D721Med (cell line): ENCODE data around the gene DCHS1.

Experiments
- DNase-seq: peaks from one replicate; pipeline ENCODE4 v3.0.0; 2011; ENCODE audit warnings: low spot score; ENCODE audit not compliant: insufficient read length
- FAIRE-seq: peaks from 2 replicates; lab custom pipeline; 2011; peaks lifted over from hg19 to GRCh38; lab: Jason Lieb, UNC
- CTCF ChIP-seq: IDR thresholded peaks from 2 replicates; pipeline ENCODE4 v1.5.1; 2012; ENCODE audit warnings: mild to moderate bottlenecking, control low read depth; ENCODE audit not compliant: insufficient read depth; ENCODE audit errors: missing control alignments

Gene DCHS1

DNA sequence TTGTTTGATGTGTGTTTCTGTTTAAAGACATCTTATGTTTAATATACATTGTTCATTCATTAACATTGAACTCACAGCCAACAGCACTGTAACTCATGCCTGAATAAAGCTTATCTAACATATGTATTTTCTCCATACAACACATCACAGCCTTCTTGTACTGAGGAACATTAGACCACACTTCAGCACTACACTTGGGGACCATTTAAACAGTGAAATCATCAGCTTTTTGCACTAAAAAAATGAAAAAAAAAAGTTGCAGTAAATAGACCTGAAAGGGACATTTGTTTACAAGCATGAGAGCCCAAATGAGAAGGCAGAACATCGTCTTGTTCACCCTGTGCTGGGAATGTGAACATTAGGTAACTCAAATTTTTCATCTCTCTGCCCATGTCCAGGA, 21.1 kb downstream of the DCHS1 start:
- FAIRE-seq (no peak), DNase-seq (no peak)
- TF ChIP-seq CTCF = no peak

DNA sequence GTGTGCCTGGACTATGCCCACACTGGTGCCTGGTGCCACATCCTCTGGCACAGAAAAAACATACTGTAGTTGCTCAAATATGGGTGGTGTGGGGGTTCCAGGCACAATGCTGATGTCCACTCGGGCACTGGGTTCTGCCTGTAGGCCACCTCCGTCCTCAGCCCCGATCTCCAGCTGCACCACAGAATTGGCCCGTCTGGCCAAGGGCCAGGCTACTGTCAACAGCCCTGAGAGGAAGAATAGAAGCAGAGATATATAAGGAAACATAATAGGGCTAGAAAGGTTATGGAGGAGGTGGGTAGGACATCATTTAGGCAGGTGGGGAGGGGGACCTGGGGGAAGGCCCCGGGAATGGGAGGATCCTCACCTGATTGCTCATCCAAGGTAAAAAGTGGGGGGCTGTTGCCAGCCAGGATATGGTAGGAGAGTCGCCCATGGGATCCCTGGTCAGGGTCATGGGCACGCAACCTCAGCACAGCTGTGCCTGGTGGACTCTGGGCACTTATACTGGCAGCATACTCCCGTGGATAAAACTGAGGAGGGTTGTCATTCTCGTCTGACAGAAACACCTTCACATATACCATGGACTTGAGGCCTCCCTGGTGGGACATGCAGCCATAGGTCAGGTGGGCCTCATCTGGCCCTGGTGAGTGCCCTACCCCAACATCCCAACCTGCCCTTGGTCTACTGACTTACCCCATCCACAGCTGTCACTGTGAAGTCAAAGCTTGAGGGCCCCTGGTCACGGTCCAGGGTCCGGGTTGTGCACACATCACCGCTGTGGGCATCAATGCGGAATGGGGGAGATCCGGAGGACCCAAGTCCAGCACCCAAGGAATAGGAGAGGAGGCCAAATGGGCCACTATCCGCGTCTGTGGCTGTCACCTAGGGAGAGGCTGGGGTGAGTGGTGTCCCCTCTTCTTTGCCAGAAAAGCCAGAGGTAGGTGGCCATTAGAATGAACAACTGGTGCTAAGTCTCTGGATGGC, 21.9 kb downstream of the DCHS1 start:
- FAIRE-seq (no peak), DNase-seq (no peak)
- TF ChIP-seq CTCF = no peak

- no peak for DNase-seq
- FAIRE-seq = no peak
- no peak for TF ChIP-seq CTCF
Measured at GRCh38 chr11:6632116-6633073, 23.2 kb downstream of the DCHS1 start.

- no peak for TF ChIP-seq CTCF
- DNase-seq (no peak), FAIRE-seq (no peak)
Measured at GRCh38 chr11:6631361-6631890, 24.2 kb downstream of the DCHS1 start.

DNA sequence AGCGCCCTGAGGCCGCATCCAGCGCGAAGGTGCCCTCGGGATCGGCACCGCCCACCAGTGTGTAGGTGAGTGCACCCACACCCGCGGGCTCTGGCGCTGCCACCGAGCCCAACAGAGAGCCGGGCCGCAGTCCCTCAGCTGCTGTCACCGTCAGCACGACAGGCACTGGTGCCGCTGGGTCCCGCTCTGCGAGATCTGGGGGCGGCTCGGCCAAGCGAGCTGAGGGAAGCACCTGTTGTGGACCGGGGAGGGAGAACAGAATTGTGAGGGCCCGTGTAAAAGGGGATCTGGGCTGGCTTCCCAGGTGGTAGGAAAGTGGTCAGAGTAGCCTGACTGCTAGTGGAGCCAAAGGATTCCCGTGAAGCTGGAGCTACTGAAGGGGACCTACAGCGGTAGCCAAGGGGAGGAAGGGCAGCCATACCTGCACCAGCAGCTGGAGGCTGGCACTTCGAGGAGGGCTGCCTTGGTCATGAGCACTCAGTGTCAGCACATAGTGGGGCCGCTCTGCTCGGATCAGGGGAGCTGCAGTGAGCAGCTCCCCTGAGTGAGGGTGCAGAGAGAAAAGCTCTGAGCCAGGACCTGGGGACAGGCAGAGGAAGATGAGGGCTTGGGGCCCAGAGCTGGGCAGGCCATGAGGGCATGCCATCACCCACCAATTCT, 24.8 kb downstream of the DCHS1 start:
- no peak for DNase-seq
- no peak for FAIRE-seq

More for the DNA sequence above, 24.8 kb downstream of the DCHS1 start:
- TF ChIP-seq CTCF = no peak
